Measurements from ENCODE around the gene RER1. TPM values are rescaled to one million over a fixed set of nuclear protein-coding genes. Genes with fewer than 3 reads are reported as not detected.

RER1 gene
- total RNA-seq, 1 donor from 2014 or later: 118 TPM

- peaks cover 27% of the 10 kb centered on the region for H3K27me3 ChIP-seq
- H3K4me1 ChIP-seq: no peaks in the 10 kb centered on the region
- H3K27ac ChIP-seq: no peak overlapping the region
- no peak for DNase-seq
- no peak for TF ChIP-seq CTCF (IDR thresholded peaks at IDR 0.05)
- no peaks in the 10 kb centered on the region for H3K9me3 ChIP-seq
- no peak overlapping the region for H3K4me3 ChIP-seq
- H3K36me3 ChIP-seq: no peaks in the 10 kb centered on the region
- no peak for ATAC-seq
- intact Hi-C loops (cut with DNase I): no loop called here
Observed at GRCh38 chr1:2451741-2452140, 60.1 kb downstream of the RER1 start.

GRCh38 chr1:2452201-2452931, 60.7 kb downstream of the RER1 start:
- Histone ChIP-seq H3K36me3 (no peaks in the 10 kb centered on the region), H3K27me3 (peaks cover 24% of the 10 kb centered on the region), H3K27ac (no peak overlapping the region), H3K9me3 (no peaks in the 10 kb centered on the region), H3K4me1 (no peaks in the 10 kb centered on the region), H3K4me3 (no peak overlapping the region)
- intact Hi-C loops (cut with DNase I): no loop called here
- ATAC-seq (no peak), DNase-seq (no peak)
- TF ChIP-seq CTCF (IDR thresholded peaks at IDR 0.05): no peak

- no peak for DNase-seq
- no peak for TF ChIP-seq CTCF (IDR thresholded peaks at IDR 0.05)
- no peak overlapping the region for H3K4me3 ChIP-seq
- intact Hi-C loops (cut with DNase I): no loop called here
- H3K9me3 ChIP-seq: no peaks in the 10 kb centered on the region
- no peak overlapping the region for H3K27ac ChIP-seq
- H3K36me3 ChIP-seq: no peaks in the 10 kb centered on the region
- peaks cover 24% of the 10 kb centered on the region for H3K27me3 ChIP-seq
- ATAC-seq: no peak
- no peaks in the 10 kb centered on the region for H3K4me1 ChIP-seq
Observed at GRCh38 chr1:2452932-2453315, 61.3 kb downstream of the RER1 start.

GRCh38 chr1:2454227-2454626, 62.6 kb downstream of the RER1 start:
- H3K4me3 ChIP-seq: no peak overlapping the region
- no peaks in the 10 kb centered on the region for H3K36me3 ChIP-seq
- H3K27me3 ChIP-seq: peaks cover 24% of the 10 kb centered on the region
- H3K4me1 ChIP-seq: no peaks in the 10 kb centered on the region
- no peak for DNase-seq
- no peaks in the 10 kb centered on the region for H3K9me3 ChIP-seq
- ATAC-seq: no peak
- no peak overlapping the region for H3K27ac ChIP-seq
- no peak for TF ChIP-seq CTCF (IDR thresholded peaks at IDR 0.05)
- intact Hi-C loops (cut with DNase I): no loop called here

Other genes starting within 250 kb of the RER1 start
- gene FAAP20, start 197.1 kb upstream of the RER1 start, total RNA-seq: 55.3 TPM
- gene SKI, start 163.5 kb upstream of the RER1 start, total RNA-seq: 89.6 TPM
- 9.0 TPM for gene MORN1, start 287 bp upstream of the RER1 start, total RNA-seq
- 14.6 TPM for gene PEX10, start 20.7 kb downstream of the RER1 start, total RNA-seq
- gene PLCH2, start 84.4 kb downstream of the RER1 start, total RNA-seq: 2.4 TPM
- 36.4 TPM for gene PANK4, start 134.8 kb downstream of the RER1 start, total RNA-seq
- 1.5 TPM for gene HES5, start 138.4 kb downstream of the RER1 start, total RNA-seq
- gene TNFRSF14, start 164.5 kb downstream of the RER1 start, total RNA-seq: 133 TPM
- gene PRXL2B, start 194.9 kb downstream of the RER1 start, total RNA-seq: 25.9 TPM
- 3.2 TPM for gene MMEL1, start 241.2 kb downstream of the RER1 start, total RNA-seq

Data from upper lobe of right lung (tissue), 1 donor.